Body of pancreas (tissue), 4 donors: ENCODE results near the gene GAS5. TPM values are rescaled to one million over a fixed set of nuclear protein-coding genes. Genes with fewer than 3 reads are reported as not detected.

Source experiments
- ATAC-seq: fragments of 150-250 bp; one replicate; pipeline ENCODE4 v1.9.1; 2016
- DNase-seq, 4 donors: peaks; one replicate each; pipeline ENCODE4 v3.0.0-alpha.2; 2019
- H3K27ac ChIP-seq, 4 donors: fragments of 200-600 bp; sonication (generic); 1 replicate in 3 of 4; 2 replicates in 1 of 4; pipeline versions ENCODE4 v1.5.1 to v1.6.1; 2016 to 2019; ENCODE audit warnings: mild to moderate bottlenecking in 1 of 4, mixed read lengths in 1 of 4, moderate library complexity in 1 of 4
- H3K27me3 ChIP-seq, 2 donors: fragments of 200-600 bp; sonication (generic); one replicate each; pipeline ENCODE4 v1.6.0; 2016; ENCODE audit warnings: mild to moderate bottlenecking in 1 of 2
- H3K36me3 ChIP-seq, 2 donors: fragments of 200-600 bp; sonication (generic); replicated peaks in 1 of 2; 2 replicates each; pipeline ENCODE4 v1.5.1; 2016; ENCODE audit warnings: low read depth in 2 of 2; ENCODE audit not compliant: insufficient read depth in 1 of 2
- H3K4me1 ChIP-seq: fragments of 200-600 bp; sonication (generic); one replicate; pipeline ENCODE4 v1.6.0; 2016
- H3K4me3 ChIP-seq, 2 donors: fragments of 200-600 bp; sonication (generic); 1 replicate in 1 of 2; 2 replicates in 1 of 2; pipeline ENCODE4 v1.5.1; 2016 to 2019
- H3K9me3 ChIP-seq, 3 donors: fragments of 200-600 bp; sonication (generic); 1 replicate in 2 of 3; 2 replicates in 1 of 3; pipeline ENCODE4 v1.5.1; 2016
- CTCF ChIP-seq, 7 experiments: fragments of 450-650 bp in 4 of 7; fragments of 200-600 bp in 3 of 7; sonication (generic) in 3 of 7; IDR thresholded peaks; one replicate each; pipeline ENCODE4 v1.5.1; 2016 to 2019; ENCODE audit warnings: antibody characterized with exemption in 7 of 7
- POLR2A ChIP-seq, 3 donors: fragments of 450-650 bp; IDR thresholded peaks; one replicate each; pipeline ENCODE4 v1.6.1; 2016; ENCODE audit warnings: antibody characterized with exemption in 3 of 3, mild to moderate bottlenecking in 2 of 3
- WGBS, 2 donors: methylation state at CpG; one replicate each; pipeline ENCODE4 v1.1.5; 2017; 5-methylcytosine and 5-hydroxymethylcytosine counted together
- intact Hi-C: fragments of 100-400 bp; cut with DNase I; formaldehyde crosslinking; loops from one replicate; pipeline ENCODE4 v1.15.1; 2023
- total RNA-seq, 2 donors: library from RNA; depleted of rRNA; stranded (reverse); fragments of >200 nt; gene quantifications; one replicate each; pipeline ENCODE4 v1.1.0, GENCODE V29; 2016

The GAS5 gene
- total RNA-seq = 100 to 1,000 TPM; 413 to 570 TPM

- WGBS, 2 donors = 0 to 1% methylated on average over 23 to 30 of the region's 30 CpGs
- no peaks in the 10 kb centered on the region for H3K27me3 ChIP-seq
- H3K36me3 ChIP-seq = peaks cover 0 to 11% of the 10 kb centered on the region in 2 donors
- H3K4me3 ChIP-seq = peak within 1 kb of the TSS; percentile 77 to 88
- ATAC-seq (peak; percentile 90), DNase-seq (peak; percentile 99 to 100 (median 100))
- H3K9me3 ChIP-seq = no peaks in the 10 kb centered on the region
- peak within 1 kb of the TSS; percentile 91 to 98 (median 97) for H3K27ac ChIP-seq
- TF ChIP-seq POLR2A (IDR thresholded peaks at IDR 0.05) (peak; percentile 95 to 100 (median 100)), CTCF (IDR thresholded peaks at IDR 0.05) (peak in 2 of 7 experiments; percentile 5 to 15)
- intact Hi-C loops = loop anchor here (10.0 kb wide), 1 partner anchor 87 kb away; no protein-coding TSS in a partner anchor
- H3K4me1 ChIP-seq = peaks cover 61% of the 10 kb centered on the region
Measured at GRCh38 chr1:173867753-173868265, at the start of gene GAS5. GAS5 (minus strand) TSS chr1:173867989.

- DNase-seq = no peak
- ATAC-seq = no peak
- Histone ChIP-seq H3K4me1 (no peaks in the 10 kb centered on the region), H3K36me3 (no peaks in the 10 kb centered on the region), H3K27ac (no peak within 1 kb of the TSS), H3K4me3 (no peak within 1 kb of the TSS), H3K27me3 (no peaks in the 10 kb centered on the region), H3K9me3 (no peaks in the 10 kb centered on the region)
- TF ChIP-seq CTCF (IDR thresholded peaks at IDR 0.05) (no peak), POLR2A (IDR thresholded peaks at IDR 0.05) (no peak)
- intact Hi-C loops = no loop called here
- 74 to 93% methylated on average over 3 of the region's 3 CpGs for WGBS, 2 donors
Measured at GRCh38 chr1:173917149-173917548, 49.4 kb upstream of the GAS5 start, which contains the start of gene SERPINC1. SERPINC1 (minus strand) TSS chr1:173917327; CDS start chr1:173917259, 68 bp downstream.

- H3K4me1 ChIP-seq = no peaks in the 10 kb centered on the region
- H3K27me3 ChIP-seq = no peaks in the 10 kb centered on the region
- no peak overlapping the region for H3K4me3 ChIP-seq
- H3K9me3 ChIP-seq = no peaks in the 10 kb centered on the region
- ATAC-seq (no peak), DNase-seq (no peak)
- TF ChIP-seq POLR2A (IDR thresholded peaks at IDR 0.05) (no peak), CTCF (IDR thresholded peaks at IDR 0.05) (no peak)
- no peaks in the 10 kb centered on the region for H3K36me3 ChIP-seq
- H3K27ac ChIP-seq = no peak overlapping the region
- WGBS, 2 donors = 88 to 92% methylated on average over 4 of the region's 4 CpGs
- intact Hi-C loops = no loop called here
Measured at GRCh38 chr1:173916667-173917066, 48.9 kb upstream of the GAS5 start.

GRCh38 chr1:173915596-173915995 lies 47.8 kb upstream of the GAS5 start:
- WGBS, 2 donors = 82 to 89% methylated on average over 2 of the region's 2 CpGs
- H3K4me1 ChIP-seq = no peaks in the 10 kb centered on the region
- ATAC-seq = no peak
- H3K27me3 ChIP-seq = no peaks in the 10 kb centered on the region
- no peak for TF ChIP-seq CTCF (IDR thresholded peaks at IDR 0.05)
- TF ChIP-seq POLR2A (IDR thresholded peaks at IDR 0.05) = no peak
- H3K4me3 ChIP-seq = no peak overlapping the region
- intact Hi-C loops = no loop called here
- no peaks in the 10 kb centered on the region for H3K36me3 ChIP-seq
- no peaks in the 10 kb centered on the region for H3K9me3 ChIP-seq
- H3K27ac ChIP-seq = no peak overlapping the region
- DNase-seq = no peak

- intact Hi-C loops = no loop called here
- H3K36me3 ChIP-seq = no peaks in the 10 kb centered on the region
- H3K27me3 ChIP-seq = no peaks in the 10 kb centered on the region
- peak; percentile 31 to 70 (median 52) for DNase-seq
- WGBS, 2 donors = 69 to 71% methylated on average over 13 of the region's 13 CpGs
- no peaks in the 10 kb centered on the region for H3K4me1 ChIP-seq
- H3K27ac ChIP-seq = no peak overlapping the region
- H3K4me3 ChIP-seq = no peak overlapping the region
- no peaks in the 10 kb centered on the region for H3K9me3 ChIP-seq
- peak; percentile 60 for ATAC-seq
- no peak for TF ChIP-seq POLR2A (IDR thresholded peaks at IDR 0.05)
- peak; percentile 38 to 58 (median 40) for TF ChIP-seq CTCF (IDR thresholded peaks at IDR 0.05)
Measured at GRCh38 chr1:173914366-173914871, 46.6 kb upstream of the GAS5 start.
